ENCODE measurements around the gene PDE6D.
"Not testable (repeated sequence)": the region's sequence is repeated elsewhere in the genome, so short reads cannot be mapped to it uniquely, and the experiment has no call there.

GRCh38 chr2:231713406-231713729 lies 67.7 kb downstream of the PDE6D start:
- TF ChIP-seq CTCF (conservative IDR thresholded peaks at IDR 0.05; ENCODE audit: low read length); EZH2phosphoT487 (IDR thresholded peaks at IDR 0.05; ENCODE audit: borderline replicate concordance): not testable (repeated sequence)

Measured in Loucy (cell line).